Superior temporal gyrus (tissue), 1 donor: ENCODE data around the gene MRPL51.
"Not testable (repeated sequence)": the region's sequence is repeated elsewhere in the genome, so short reads cannot be mapped to it uniquely, and the experiment has no call there.

ENCODE experiments used
- DNase-seq: peaks from one replicate; pipeline ENCODE4 v3.0.0-alpha.2; 2016; ENCODE audit errors: extremely low spot score

The MRPL51 gene

DNA sequence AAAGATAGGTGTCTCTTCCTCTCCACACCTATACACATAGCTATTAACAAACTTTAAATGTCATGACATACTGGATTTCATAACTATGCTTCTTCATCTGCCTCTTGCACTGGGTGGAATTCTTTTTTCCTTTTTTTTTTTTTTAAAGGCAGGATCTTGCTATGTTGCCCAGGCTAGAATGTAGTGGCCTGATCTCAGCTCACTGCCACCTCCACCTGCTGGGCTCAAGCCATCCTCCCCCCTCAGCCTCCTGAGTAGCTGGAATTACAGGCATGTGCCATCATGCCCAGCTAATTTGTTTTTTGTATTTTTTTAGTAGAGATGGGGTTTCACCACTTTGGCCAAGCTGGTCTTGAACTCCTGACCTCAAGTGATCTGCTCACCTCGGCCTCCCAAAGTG, 4.8 kb downstream of the MRPL51 start:
- DNase-seq: no peak

DNA sequence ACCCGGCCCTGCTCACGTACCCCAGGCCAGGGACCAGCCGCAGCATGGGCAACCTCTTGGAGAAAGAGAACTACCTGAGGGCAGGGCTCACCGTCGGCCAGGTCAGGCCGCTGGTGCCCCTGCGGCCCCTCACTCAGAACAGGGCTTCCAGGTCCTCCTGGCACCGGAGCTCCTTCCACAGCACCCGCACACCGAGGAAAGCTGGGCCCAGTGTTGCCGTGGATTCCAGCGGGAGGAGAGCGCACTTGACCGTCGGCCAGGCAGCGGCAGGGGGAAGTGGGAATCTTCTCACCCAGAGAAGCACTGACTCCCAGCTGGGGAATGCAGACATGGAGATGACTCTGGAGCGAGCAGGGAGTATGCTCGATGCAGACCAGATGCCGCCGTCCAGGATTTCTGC, 14.6 kb downstream of the MRPL51 start:
- no peak for DNase-seq

DNA sequence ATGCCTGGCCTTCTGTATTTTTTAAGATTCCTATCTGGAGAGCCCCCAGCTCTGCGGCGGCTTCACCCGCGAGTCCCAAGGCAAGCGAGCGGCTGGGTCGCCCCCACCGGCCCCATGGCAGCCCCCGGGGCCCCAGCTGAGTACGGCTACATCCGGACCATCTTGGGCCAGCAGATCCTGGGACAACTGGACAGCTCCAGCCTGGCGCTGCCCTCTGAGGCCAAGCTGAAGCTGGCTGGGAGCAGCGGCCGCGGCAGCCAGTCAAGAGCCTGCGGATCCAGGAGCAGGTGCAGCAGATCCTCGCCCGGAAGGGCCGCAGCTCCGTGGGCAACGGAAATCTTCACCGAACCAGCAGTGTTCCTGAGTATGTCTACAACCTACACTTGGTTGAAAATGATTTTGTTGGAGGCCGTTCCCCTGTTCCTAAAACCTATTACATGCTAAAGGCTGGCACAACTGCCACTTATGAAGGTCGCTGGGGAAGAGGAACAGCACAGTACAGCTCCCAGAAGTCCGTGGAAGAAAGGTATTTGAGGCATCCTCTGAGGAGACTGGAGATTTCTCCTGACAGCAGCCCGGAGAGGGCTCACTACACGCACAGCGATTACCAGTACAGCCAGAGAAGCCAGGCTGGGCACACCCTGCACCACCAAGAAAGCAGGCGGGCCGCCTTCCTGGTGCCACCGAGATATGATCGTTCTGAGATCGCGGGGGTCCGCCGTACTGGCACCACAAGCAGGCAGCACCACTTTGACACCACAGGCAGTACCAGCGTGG, 15.3 kb downstream of the MRPL51 start:
- not testable (repeated sequence) for DNase-seq

DNA sequence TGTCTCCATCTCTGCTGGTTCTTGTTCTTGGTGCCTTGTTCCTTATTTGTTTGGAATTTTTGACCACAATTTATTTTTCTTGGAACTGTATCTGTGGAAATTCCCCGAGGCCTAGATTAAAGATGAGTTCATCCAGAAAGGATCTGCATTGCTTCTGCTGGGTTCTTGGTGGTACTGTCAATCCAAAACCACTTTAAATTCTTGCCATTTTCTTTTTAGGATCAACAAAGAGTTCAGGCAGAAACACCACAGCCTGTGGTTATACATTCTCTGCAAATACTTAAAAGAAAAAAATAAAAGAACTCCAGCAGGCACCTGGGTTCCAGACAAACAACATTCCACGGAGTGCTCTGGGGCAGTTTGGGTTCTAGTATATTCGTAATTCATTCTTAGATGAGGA, 16.6 kb downstream of the MRPL51 start:
- DNase-seq: no peak

DNA sequence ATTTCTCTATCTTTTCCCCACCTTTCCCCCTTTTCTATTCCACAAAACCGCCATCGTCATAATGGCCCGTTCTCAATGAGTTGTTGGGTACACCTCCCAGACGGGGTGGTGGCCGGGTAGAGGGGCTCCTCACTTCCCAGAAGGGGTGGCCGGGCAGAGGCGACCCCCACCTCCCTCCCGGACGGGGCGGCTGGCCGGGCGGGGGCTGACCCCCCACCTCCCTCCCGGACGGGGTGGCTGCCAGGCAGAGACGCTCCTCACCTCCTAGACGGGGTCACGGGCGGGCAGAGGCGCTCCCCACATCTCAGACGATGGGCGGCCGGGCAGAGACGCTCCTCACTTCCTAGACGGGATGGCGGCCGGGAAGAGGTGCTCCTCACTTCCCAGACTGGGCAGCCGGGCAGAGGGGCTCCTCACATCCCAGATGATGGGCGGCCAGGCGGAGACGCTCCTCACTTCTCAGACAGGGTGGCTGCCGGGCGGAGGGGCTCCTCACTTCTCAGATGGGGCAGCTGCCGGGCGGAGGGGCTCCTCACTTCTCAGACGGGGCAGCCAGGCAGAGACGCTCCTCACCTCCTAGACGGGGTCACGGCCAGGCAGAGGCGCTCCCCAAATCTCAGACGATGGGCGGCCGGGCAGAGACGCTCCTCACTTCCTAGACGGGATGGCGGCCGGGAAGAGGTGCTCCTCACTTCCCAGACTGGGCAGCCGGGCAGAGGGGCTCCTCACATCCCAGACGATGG, 17.7 kb downstream of the MRPL51 start:
- DNase-seq: not testable (repeated sequence)

DNA sequence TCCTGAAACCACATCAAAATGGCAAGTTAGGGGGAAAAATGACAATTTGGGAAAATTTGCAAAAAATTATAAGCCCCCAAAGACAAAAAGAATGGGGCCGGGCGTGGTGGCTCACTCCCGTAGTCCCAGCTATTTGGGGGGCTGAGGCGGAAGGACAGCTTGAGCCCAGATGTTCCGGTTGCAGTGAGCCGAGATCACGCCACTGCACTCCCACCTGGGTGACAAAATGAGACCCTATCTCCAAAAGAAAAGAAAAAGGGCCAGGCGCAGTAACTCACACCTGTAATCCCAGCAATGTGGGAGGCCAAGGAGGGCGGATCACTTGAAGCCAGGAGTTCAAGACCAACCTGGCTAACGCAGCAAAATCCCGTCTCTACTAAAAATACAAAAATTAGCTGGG, 20.6 kb downstream of the MRPL51 start:
- no peak for DNase-seq

DNA sequence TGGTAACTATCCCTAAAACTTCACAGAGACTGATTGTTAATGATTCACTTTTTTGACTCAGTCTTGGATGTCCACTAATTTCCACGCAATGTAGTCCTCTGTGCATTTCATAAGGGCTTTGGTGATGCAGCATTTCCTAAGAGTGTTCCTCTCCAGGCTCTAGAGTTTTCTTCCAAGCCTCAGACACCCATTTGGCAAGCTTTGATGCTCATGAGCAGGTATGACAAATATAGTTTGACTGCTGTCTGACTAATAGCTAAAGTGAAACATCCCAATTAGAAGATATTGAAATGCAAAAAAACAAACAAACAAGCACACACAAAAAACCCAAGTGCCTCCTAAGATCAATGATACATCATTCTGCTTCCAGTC, 21.1 kb downstream of the MRPL51 start:
- DNase-seq: no peak

DNA sequence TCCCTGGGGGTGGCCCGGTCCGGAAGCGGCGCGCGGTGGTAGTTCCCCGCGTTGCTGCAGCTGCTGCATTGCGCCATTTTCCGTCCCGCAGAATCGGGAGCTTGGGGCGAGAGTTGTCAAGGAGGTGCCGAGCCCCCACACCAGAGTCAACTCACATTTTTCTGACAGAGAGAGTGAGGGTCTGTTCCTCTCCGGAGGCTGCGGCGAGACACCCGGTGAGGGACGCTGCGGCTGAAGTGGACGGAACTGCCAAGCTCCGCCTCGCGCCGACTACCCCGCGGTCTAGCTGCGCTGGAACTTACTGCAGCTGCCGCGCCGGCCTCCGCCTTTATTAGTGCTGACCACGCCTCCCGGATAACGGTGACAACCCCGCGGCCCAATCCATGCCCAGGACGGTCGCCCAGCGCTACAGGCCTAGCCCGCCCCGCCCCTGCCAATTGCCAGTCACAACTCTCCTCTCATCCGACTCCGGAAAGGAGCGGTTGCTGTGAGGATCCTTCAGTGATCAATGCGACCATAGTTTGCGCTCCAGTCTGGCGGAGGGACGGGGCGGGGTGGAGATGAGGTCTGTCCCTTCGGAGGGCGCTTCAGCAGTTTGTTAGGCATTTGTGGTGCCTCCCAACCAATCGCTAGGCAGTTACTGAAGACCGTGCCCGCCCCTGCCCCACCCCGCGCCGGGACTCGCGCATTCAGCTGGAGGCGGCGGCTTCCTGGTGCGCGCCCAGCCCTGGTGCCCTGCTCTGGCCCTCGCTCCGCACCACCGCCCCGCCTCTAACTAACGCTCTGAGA, 22.5 kb downstream of the MRPL51 start, which contains the start of gene VAMP1:
TSS of gene VAMP1 (minus strand) at position 303 of the 789 bp plus-strand sequence. CDS start at position 157, 146 bp downstream.
- DNase-seq: peak; percentile 98

DNA sequence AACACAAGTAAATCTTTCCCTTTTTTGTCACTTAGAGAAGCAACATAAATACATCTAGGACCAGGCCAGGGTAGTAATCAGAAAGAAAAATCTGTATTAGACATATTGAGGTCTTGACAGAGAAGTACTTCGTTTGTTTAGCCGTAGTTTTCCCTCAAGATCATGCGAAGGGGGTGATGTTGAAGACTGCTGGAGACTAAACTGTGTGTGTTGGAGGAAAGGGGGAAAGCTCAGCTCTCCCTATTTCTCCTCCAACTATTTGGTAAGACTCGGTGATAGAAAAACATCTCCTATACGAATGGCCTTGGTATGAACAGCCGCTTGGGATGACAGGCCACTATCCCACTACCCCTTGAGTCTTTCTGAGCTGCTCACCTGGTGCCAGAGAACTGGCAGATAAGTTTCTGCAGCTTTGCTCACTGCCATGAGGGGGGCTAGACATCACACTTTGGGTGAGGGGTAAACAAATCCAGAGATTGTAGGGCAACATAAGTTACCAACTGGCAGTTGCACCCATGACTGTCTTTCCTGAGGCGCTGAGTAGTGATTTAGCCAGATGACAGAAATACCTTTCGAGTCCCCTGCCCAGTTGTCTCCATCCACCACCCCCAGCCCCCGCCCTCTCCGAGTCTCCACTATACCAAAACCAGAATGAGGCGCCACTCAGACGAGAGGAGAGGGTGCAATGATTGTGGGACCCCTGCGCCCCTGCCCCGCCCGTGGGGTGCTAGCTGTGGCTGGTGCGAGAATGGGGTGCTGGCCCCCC, 23.3 kb downstream of the MRPL51 start:
- DNase-seq: peak; percentile 52

DNA sequence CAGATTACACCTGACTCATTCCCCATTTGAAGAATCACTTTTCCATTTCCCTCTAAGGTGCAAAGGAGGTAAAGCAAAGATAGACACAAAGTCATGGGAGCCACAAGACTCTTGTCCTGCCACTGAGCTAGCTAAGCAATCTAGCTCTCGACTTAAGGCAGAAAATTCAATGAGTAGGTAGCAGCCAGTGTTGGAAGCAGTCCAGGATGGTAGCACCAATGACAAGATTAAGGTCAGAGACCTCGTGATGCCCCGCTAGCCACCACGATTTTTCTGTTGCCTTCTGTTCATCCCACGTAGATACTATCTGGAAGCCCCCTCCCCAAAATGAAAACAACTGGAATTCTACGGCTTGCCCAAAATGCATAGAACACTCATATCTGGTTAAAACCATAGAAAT, 24.0 kb downstream of the MRPL51 start:
- no peak for DNase-seq

DNA sequence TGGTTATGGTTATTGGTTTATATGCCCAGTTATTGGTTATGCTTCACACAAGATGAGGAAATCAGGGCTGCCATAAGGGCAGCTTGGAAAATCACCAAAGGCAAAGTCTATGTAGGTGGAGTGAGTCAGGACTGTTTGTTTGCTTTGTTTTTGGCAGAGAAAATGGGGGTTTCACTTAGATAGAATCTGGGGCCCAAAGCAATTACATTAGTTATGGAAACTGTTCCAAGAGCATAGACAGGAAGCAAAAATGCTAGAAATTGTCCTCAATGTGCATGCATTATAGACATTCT, 24.8 kb downstream of the MRPL51 start:
- DNase-seq: no peak

DNA sequence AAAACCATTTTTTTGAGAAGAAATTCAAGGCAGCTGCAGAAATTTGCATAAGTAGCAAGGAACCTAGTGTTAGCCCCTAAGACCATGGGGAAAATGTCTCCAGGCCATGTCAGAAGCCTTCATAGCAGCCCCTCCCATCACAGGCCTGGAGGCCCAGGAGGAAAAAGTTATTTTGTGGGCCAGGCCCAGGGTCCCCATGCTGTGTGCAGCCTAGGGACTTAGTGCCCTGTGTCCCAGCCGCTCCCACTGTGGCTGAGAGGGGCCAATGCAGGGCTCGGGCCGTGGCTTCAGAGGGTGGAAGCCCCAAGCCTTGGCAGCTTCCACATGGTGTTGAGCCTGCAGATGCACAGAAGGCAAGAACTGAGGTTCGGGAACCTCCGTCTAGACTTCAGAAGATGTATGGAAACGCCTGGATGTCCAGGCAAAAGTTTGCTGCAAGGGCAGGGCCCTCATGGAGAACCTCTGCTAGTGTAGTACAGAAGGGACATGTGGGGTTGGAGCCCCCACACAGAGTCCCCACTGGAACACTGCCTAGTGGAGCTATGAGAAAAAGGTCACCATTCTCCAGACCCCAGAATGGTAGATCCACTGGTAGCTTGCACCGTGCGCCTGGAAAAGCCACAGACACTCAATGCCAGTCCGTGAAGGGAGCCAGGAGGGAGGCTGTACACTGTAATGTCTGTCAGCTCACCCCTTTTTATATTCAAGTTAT, 25.3 kb downstream of the MRPL51 start:
- DNase-seq: not testable (repeated sequence)

DNA sequence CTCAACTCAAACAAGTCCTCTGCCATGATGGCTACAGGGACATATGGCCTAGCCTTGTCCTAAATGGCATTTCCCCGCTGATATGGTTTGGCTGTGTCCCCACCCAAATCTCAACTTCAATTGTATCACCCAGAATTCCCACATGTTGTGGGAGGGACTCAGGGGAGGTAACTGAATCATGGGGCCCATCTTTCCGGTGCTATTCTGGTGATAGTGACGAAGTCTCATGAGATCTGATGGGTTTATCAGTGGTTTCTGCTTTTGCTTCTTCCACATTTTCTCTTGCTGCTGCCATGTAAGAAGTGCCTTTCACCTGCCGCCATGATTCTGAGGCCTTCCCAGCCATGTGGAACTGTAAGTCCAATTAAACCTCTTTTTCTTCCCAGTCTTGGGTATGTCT, 26.3 kb downstream of the MRPL51 start:
- not testable (repeated sequence) for DNase-seq

DNA sequence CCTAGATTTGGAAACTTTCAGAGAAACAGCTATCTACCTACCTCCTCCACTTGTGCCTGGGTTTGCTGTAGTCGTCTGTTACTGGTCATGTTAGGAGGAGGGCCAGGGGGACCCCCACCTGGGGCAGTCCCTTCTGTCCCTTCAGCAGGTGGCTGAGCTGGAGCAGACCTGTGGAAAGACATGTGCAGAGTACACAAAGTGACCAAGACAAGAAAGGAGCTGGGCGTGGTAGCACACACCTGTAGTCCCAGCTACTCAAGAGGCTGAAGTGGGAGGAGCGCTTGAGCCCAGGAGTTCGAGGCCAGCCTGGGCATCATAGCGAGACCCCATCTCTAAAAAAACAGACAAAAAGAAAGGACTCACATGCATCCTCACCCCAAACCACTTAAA, 26.9 kb downstream of the MRPL51 start:
- DNase-seq: no peak

DNA sequence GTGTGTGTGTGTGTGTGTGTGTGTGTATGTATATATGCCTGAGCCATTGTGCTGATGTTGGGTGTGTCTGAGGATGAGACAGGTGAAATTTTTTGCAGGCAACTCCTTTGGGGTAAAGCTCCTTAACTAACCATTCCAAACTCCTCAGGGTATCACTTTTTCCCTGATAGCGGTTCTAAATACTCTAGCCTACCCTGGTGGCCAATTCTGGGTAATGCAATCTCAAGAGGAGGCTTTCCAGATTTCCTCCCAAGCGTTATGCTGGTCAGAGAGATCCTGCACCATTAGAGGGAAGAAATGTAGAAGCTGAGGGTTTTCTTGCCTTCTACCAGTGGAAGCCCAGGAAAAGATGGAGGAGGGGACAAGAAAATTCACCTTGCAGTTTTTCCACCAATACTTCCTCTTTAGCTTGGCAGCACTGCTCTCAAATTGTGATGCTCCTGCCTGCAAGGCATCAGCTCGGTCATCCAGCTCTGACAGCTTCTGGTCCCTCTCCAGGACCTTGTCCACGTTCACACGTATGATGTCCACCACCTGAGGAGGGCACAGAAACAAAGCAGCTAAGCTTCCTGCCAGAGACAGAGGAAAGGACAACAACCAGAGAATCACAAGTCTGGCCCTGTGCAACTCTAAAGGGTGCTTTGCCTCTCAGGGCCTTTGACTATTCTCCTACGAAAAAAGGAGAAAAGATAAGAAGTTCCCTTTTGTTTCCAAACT, 27.4 kb downstream of the MRPL51 start:
- peak; percentile 91 for DNase-seq

DNA sequence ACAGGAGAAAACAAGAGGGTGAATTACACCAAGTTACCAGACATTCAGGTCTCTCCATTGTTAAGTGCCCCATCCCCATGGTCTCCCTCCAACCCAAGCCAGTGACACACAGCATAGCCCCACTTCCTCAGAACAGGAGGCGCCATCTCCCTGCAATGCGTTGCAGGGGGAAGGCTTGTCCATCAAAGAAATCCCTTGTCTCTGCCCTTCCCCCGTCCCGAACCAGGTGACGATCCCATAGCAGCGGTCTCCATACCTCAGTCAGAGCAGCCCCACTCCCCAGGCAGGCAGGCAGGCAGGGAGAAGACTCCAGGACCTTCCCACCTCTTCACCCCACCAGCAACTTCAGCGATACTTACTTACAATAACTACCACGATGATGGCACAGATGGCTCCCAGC, 28.5 kb downstream of the MRPL51 start:
- no peak for DNase-seq

DNA sequence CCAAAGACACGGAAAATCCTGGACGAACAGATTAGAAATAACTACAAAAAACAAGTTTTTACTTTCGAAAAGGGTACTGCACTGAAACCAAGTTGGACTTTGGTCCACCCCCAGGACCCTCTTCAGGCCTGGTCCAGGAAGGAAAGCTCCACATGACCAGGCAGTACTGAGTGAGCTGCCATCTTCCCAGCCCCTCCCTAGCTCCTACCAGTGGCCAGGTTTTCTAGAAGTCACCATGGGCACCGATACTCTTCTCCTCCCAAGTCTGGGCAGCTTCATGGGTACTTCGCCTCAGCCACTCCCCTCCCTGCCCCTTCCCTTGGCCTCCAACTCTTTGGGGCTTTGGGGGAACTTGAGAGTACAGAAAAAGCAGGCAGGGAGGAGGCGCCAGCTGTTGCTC, 29.2 kb downstream of the MRPL51 start:
- DNase-seq: no peak

DNA sequence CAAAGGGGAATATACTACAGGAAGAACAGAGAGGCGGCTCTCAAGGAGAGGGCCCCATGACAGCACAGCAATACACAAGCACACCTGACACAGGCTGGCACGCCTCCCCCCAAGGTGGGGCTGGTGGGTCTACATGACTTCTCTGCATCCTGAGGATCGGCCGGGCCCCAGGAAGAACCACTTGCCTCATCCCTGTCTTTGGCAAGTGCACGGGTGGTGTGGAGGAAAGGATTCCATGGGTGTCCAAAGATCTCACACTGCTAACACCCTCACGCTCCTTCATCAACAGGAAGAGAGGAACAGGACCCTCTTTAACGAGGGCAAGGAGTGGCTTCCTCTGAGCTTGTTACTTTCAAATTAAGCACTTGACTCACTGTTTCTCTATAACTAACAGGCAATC, 29.8 kb downstream of the MRPL51 start:
- DNase-seq: no peak

DNA sequence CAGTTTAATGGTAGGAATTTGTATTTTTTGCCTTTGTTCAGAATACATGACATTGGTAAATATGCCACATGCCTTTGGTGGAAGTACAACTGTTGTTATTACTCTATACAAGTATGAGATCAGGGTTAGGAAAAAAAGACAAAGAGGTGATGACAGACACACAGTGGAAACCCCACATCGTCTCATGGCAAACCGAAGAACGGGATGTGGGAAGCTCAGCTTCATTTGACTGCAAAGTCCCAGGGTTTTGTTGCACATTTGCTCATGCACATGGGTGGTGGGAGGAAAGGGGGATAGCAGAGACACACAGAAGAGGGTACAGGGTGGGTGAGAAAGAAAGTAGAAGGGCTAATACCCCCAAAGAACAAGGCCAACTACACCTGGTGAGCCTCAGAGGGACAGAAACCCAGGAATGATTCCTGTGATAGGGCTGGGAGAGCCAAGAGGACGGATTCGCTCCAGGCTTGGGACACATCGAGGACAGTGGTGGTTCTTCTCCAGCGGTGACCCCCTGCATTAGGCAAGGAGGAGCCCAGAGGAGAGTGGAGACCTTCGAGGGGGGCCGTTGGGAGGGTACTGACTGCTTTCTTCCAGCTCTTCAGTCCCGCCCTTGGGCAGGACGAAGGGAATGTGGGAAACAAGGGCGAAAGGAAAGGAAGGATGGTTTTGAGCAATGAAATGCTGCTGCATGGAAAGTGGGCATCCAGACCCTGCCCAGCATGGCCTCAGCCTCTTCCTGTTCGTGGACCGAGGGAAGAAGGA, 30.6 kb downstream of the MRPL51 start:
- DNase-seq: no peak
